GM18502 (cell line): ENCODE data around the gene DNAH9.

Source experiments
- ATAC-seq: cut with Tn5 transposase; IDR thresholded peaks from one replicate; pipeline ENCODE4 v1.9.1; 2021; ENCODE audit warnings: mild to moderate bottlenecking; ENCODE audit not compliant: unreplicated experiment, poor library complexity

The DNAH9 gene

DNA sequence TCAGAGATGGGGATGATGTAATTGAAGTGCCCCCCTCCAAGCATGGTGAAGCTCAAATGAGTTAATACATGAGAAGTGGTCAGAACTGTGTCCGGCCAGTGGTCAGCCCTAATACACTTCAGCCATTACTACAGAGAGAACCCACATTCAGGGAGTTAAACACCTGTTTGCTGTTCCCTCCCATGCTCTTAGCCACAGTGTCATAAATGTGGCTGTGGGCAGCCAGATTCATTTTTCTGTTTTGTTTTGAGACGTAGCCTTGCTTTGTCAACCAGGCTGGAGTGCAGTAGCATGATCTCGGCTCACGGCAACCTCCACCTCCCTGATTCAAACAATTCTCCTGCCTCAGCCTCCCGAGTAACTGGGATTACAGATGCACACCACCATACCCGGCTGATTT is 139.9 kb downstream of the DNAH9 start:
- ATAC-seq: no peak

DNA sequence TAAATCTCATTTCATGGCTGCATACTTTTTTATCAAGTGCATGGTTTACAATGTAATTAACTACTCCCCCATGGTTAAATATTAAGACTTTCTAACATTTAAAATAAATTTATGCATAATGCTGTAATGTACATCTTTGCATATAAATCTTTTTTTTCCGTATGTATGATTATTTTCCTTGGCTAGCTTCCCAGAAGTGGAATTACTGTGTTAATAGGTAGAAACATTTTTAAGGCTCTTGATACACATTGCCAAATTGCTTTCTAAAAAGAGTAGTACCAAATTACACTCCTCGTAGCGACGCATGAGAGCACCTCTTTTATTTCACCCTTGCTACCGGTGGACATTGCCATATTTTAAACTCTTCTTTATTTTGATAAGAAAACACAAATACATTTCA is 141.1 kb downstream of the DNAH9 start:
- ATAC-seq: no peak

GRCh38 chr17:11739848-11740247 is 141.6 kb downstream of the DNAH9 start:
- no peak for ATAC-seq

DNA sequence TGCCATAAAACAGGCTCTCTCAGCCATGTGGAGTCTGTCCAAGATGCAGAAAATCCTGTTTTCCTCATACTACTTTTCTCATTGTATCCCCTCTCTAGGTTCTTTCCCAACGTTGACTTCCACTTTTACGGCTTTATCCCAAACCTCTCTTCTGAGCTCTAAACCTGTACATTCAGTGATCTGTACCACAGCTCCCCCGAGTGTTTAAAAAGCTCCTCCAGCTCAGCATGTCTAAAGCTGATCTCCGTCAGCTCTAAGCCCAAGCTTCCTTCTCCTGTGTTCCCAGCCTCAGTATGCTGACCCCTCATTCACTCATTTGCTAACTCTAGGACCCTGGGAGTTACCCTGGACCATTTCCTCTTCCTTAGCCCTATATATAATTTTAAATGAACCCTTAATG is 144.6 kb downstream of the DNAH9 start:
- no peak for ATAC-seq

- ATAC-seq: no peak
These were observed 146.4 kb downstream of the DNAH9 start for GRCh38 chr17:11744696-11745095.

GRCh38 chr17:11747441-11747840 is 149.2 kb downstream of the DNAH9 start:
- ATAC-seq: no peak

GRCh38 chr17:11757815-11758214 is 159.5 kb downstream of the DNAH9 start:
- no peak for ATAC-seq

DNA sequence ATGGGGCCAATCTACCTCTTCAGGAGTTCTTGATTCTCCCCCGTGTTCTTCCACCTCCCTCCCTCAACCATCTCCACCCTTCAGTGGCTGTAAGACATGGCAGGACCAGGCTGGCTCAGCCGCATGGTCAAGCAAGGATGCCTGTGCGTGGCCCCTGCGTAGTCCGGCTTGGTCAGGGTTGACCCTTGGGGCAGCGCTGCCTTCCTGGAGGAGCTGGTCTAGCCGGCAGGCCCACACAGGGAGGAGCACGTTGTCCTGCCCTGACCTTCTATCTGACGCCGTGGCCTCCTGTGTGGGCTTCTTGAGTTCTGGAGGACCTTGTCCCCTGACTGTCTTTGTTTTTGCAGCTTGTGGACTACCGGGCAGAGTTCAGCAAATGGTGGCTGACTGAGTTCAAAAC is 169.8 kb downstream of the DNAH9 start:
- ATAC-seq: no peak

DNA sequence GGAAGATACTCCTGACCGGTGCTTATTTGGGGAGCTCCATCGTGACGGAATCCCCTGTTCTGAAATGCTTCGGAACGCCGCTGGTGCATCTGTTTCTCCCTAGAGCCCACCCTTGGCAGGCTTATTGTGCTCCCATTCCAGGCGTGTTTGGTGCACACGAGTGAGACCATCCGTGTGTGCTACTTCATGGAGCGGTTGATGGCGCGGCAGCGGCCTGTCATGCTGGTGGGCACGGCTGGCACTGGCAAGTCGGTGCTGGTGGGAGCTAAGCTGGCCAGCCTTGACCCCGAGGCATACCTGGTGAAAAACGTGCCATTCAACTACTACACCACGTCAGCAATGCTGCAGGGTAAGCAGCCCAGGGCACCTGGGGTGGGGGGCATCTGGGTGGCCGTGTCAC is 170.7 kb downstream of the DNAH9 start:
- no peak for ATAC-seq

DNA sequence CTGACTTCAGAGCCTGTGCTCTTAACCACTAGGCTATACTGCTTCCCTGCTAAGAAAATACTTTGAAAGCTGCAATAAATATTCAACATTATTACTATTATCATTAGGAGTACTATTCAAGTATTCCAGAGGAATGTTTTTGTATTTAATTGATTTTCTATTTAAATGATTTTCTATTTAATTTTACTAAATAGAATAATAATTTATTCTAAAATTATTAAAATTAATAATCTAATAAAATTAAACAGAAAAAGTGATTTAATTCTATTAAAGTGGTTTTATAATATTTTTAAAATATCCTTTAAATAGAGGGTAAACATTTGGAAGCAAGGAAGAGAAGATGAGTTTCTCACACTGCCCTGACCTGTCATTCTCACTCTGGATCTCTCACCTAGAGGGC is 173.8 kb downstream of the DNAH9 start:
- ATAC-seq: no peak

- no peak for ATAC-seq
These were observed 181.6 kb downstream of the DNAH9 start for GRCh38 chr17:11779892-11780291.

DNA sequence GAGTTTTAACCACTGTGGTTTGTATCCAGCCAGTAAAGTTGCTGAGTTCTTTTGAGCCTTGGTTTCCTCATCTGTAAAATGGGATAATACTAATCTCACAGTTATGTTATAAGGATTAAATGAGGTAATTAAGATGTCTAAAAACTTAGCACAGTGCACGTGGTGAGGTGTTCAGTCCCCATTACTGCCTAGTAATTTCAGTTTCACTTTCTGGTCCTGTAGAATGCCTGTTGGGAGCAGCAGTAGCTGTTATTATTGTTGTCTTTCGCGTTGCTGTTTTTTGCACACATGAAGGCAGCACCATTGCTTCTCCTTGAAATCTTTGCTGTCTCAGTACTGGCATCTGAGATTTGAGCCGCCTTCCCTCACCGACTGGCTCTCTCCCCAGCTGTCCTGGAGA is 182.4 kb downstream of the DNAH9 start:
- ATAC-seq: no peak

DNA sequence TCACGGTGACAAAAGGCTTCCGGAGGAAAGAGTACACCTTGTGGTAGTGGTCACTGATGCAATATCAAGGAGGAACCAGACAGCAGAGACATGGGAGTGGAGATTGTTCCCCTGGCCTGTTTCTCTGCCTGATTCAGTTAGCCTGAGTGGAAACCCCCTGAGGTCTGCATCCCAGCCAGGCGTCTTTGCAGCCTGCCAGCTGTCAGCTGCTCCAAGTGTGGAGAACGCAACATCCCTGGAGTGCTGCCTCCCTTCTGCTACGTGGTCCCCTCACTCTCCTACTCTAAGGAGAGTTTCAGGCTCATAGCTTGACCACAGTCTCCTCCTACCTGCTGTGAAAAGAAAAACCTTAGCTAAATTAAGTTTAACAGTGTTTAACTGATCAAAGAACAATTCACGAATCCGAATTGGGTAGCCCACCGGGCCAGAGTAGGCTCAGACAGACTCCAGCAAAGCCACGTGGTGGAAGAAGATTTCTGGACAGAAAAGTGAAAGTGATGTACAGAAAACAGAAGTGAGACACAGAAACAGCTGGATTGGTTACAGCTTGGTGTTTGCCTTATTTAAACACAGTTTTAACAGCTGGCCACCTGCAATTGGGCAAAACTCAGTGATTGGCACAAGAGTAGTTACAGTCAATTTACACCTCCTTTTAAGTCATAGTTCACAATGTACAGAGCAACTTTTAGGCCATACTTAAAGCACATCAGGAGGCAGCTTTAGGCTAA is 188.6 kb downstream of the DNAH9 start:
- ATAC-seq: no peak

- no peak for ATAC-seq
These were observed 197.6 kb downstream of the DNAH9 start for GRCh38 chr17:11795906-11796305.

- no peak for ATAC-seq
These were observed 199.5 kb downstream of the DNAH9 start for GRCh38 chr17:11797803-11798202.

- no peak for ATAC-seq
These were observed 205.1 kb downstream of the DNAH9 start for GRCh38 chr17:11803231-11803969.

DNA sequence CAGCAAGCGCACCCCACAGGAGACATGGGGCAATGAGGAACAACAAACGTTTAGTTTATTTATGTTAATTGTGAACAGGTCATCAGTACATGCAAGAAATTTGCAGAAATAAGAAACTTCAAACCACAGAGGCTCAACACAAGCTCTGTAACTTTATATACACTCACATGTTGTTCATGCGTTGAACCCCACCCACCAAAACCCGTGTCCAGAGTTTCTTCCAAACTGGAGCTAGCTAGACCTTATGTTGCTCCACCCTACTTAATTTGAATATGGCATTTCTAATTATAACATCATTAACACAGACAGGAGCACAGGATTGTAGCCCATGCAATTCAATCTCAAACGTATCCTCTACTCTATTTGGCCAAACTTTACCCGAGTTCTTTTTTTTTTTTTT is 206.9 kb downstream of the DNAH9 start:
- no peak for ATAC-seq

GRCh38 chr17:11805952-11806351 is 207.7 kb downstream of the DNAH9 start:
- no peak for ATAC-seq

DNA sequence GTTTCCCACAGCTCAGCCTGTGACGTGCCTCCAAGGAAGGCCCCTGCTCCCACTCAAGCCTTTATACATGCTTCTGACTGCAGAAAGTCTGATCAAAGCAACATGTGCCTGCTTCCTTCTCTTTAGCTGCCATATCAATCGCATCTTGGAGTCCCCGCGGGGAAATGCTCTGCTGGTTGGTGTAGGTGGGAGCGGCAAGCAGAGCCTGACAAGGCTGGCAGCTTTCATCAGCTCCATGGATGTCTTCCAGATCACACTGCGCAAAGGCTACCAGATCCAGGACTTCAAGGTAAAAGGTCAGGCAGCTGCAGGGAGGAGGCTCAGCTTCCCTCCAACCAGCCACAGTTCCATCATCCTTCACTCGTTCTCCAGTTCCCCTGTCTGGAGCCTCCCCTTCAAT is 209.3 kb downstream of the DNAH9 start:
- ATAC-seq: no peak

GRCh38 chr17:11813278-11813677 is 215.0 kb downstream of the DNAH9 start:
- no peak for ATAC-seq

GRCh38 chr17:11813871-11814270 is 215.6 kb downstream of the DNAH9 start:
- no peak for ATAC-seq

- ATAC-seq: no peak
These were observed 216.5 kb downstream of the DNAH9 start for GRCh38 chr17:11814655-11815262.
